ENCODE measurements around the gene OSGEP.

OSGEP gene

GRCh38 chr14:20429801-20430669 is 24.6 kb downstream of the OSGEP start:
- DNase-seq: no peak

- no peak for DNase-seq
Measured at GRCh38 chr14:20428802-20429201, 25.8 kb downstream of the OSGEP start.

DNA sequence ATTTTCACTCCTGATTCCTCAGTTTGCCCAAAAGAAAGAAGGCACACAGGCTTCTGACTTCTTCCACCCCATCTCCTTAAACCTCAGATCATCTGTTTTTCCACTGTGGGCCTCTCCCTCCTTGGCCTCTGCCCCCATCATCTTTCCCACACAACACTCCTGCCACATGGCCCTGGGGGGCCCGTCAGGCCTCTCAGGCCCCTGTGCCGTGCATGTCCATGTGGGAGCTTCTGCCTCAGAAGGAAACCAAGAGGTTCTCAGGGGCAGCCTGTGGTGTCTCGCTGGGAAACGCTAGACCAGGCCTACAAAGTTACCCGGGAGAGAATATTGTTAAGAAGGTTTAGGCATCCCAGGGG is 26.6 kb downstream of the OSGEP start:
- DNase-seq: no peak

DNA sequence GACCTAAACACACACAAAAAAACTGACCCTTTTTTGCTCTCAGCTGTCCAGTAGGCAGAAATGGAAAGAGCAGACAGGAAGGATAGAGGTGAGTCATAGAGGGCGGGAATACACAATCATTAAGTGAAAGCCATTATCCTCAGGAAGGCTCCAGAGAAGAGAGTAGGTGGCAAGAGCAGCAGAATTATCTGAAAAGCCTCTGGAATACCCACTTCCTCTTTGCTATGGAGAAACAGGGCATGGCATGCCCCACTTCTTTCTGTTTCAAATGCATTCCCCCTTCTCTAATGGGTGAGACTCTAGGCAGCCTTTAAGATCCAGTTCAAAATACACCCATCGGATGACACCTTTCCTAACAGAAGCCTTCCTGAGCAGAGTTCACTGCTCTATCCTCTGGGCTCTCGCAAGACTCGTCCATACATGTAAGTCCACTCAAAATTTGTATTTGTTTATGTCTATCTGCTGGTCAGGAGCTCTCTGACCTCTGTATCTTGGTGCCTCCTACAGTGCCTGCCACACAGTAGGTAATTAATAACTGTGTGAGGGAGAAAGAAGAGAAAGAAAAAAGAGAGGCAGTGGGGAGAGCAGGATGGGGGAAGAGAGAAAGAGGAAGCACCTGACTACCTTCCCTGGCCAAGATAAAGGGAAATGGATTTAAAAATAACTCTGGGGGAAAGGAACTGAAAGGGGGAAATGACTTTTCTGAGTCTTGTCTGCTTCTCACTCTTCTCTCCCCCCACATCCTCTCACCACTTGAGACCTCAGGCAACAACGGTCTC is 27.2 kb downstream of the OSGEP start:
- peak; percentile 45 for DNase-seq

GRCh38 chr14:20424851-20425250 is 29.8 kb downstream of the OSGEP start:
- no peak for DNase-seq

- DNase-seq: no peak
Measured at GRCh38 chr14:20422886-20423285, 31.7 kb downstream of the OSGEP start.

- no peak for DNase-seq
Measured at GRCh38 chr14:20421267-20421666, 33.3 kb downstream of the OSGEP start.

GRCh38 chr14:20419419-20419818 is 35.2 kb downstream of the OSGEP start:
- no peak for DNase-seq

GRCh38 chr14:20418501-20418909 is 36.1 kb downstream of the OSGEP start:
- DNase-seq: no peak

DNA sequence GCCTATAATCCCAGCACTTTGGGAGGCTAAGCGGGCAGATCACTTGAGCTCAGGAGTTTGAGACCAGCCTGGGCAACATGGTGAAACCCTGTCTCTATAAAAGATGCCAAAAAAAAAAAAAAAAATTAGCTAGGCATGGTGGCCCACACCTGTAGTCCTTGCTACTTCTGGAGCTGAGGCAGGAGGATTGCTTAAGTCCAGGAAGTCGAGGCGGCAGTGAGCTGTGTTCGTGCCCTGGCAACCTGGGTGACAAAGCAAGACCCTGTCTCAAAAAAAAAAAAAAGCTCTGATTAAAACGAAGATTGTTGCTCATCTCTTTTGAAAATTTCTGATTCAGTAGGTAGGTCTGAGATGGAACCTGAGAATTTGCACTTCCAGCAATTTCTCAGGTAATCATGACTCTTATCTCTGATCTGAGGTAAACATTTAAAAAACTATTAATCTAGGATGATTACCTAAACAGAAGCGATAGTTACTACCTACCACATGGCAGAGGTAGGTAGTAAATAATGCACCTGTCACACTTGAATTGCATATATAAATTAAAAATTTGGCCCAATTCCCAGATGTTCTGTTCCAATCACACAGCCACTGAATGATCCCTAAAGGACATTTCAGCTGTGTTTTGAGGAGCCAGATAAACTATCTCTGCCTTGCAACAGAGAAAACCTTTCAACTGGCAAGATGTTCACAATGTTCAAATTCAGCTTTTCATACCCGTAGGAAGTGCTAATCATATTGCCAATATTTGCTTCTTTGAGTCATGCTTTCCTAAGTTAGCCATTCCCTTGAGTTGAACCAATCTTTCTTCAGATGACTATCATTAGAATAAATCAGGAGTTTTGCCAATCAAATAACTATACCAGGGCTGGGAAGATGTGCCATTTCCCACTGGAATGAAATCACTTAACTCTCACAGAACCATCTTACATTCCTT is 37.1 kb downstream of the OSGEP start:
- DNase-seq: no peak

- no peak for DNase-seq
Measured at GRCh38 chr14:20416223-20416622, 38.4 kb downstream of the OSGEP start.

DNA sequence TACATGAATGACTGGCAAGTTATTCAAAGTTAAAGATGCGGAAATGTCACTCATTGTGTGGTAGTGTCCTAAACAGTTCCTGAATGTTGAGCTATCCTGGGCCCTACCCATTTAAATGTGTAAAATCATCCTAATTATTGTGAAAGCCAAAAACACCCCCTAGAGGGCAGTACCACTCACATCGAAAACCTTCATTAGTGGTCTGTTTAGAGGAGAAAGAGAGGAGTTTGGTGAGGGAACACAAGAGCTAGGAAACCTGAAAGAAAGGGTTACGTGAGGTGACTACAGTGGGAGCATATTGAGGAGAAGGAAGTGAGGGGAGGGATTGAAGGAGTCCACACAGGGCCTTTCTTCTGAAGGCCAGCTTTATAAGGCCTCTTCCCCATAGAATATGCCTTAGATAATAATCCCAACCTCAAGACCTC is 38.8 kb downstream of the OSGEP start:
- DNase-seq: peak; percentile 59

- DNase-seq: peak; percentile 12
Measured at GRCh38 chr14:20413744-20414082, 40.9 kb downstream of the OSGEP start.

DNA sequence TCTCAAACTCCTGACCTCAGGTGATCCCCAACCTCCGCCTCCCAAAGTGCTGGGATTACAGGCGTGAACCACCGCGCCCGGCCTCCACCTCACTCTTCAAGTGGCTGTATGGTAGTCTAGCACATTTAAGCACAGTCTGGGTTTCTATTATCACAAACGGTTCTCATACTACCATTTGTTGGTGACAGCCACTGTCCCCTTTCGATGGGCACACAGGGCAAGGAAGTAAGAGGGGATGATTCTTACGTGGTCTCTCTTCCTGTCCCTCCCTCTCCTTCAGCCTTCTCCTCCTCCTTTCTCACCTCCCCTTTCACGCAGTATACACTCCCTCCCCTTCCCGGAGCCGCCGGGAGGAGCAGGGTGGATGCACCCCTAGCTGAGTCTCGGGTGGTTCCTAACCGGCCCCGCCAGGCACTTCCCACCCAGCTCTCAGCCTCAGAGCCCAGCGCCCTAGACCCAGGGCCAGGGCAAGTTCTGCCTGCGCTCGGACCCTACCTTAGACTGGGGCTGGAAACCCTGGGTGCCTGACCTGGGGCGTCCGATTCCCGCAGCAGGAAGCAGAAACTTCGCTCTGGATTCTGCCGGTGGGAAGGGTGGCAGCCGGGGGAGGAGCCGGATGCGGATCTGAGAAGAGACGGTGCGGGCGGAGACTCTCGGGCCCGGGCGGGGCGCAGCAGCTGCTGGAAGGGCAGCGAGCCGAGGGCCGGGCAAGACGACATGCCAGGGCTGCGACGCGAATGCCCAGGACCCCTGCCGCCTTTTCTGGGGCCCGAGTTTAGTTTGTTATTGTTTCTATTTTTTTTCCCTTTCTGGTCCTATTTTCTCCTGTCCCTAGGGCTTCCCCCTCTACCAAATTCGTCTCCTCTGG is 41.5 kb downstream of the OSGEP start, which contains the start of gene TEP1:
Gene TEP1, minus strand, starts transcription at position 626 of the 868 bp plus-strand sequence. CDS start 5,062 bp downstream, outside the sequence.
- DNase-seq: peak; percentile 80

- DNase-seq: no peak
Measured at GRCh38 chr14:20412411-20412810, 42.2 kb downstream of the OSGEP start.

DNA sequence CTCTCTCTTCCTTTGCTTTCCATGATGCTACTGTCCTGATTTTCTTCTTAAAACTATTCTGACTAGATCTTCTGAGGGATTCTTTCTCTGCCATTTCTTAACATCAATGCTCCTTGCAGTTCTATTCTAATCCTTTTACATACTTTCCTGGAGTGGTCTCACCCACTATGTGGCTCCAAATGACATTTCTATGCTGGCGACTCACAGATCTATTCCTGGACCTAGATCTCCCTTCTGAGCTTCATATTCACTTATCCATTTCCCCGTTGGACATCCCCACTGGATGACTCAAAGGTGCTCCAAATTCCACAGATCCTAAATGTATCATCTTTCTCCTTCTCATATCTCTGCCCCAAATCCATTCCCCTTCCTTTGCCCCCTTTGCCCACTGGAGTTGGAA is 45.4 kb downstream of the OSGEP start:
- peak; percentile 71 for DNase-seq

DNA sequence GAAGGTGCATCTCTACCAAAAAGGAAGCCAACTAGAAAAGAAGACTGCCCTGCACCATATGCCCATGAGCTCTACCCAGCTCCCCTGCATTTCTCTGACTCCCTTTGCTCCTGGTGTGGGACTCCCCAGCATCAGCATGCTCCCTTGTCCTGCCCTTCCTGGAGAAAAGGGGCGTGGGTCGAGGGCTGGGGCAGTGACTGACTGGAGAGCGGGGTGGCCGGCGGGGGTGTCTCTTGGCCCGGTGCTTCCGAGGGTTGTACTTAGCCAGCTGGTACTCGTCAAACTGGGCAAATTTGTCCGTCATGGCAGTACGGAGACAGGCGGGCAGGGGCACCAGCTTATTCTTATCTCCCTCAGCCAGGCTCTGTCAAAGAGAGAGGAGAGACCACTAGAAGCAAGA is 51.1 kb downstream of the OSGEP start:
- DNase-seq: no peak

GRCh38 chr14:20400965-20401593 is 53.5 kb downstream of the OSGEP start:
- no peak for DNase-seq

DNA sequence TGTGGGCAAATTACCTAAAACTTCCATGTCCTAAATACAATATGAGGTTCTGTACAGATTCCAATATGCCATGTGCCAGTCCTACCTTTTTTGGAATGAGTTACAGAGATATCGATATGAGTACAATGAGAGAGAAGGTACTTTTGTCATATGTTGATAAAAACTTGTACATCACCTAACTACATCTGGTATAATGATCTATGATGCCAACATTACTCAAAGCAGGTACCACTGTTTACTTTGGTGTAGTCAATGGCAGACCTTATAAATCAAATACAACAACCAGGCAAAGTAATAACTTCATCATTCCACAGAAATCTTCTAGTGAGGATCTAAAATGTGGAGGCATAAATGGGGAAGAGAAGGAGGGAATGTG is 54.0 kb downstream of the OSGEP start:
- no peak for DNase-seq

DNA sequence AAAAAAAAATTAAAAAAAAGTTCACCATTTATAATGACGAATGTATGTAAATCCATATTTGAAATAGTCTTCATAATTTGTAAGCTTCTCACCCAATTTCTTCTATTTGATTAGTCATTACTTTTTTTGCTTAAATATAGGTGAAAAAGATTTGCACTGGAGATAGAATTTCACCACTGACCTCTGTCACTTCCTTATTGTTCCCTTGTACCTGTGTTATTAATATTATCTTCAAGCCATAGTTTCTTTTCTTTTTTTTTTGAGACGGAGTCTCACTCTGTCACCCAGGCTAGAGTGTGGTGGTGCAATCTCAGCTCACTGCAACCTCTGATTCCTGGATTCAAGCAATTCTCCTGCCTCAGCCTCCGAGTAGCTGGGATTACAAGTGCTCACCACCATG is 57.1 kb downstream of the OSGEP start:
- no peak for DNase-seq
